ENCODE results near the gene CAMLG. TPM values are rescaled to one million over a fixed set of nuclear protein-coding genes. Genes with fewer than 3 reads are reported as not detected.
"Not testable (repeated sequence)": the region's sequence is repeated elsewhere in the genome, so short reads cannot be mapped to it uniquely, and the experiment has no call there.

CAMLG gene
- total and polyA plus RNA-seq, 12 donors: 29.4 to 72.2 (median 42.3) TPM

DNA sequence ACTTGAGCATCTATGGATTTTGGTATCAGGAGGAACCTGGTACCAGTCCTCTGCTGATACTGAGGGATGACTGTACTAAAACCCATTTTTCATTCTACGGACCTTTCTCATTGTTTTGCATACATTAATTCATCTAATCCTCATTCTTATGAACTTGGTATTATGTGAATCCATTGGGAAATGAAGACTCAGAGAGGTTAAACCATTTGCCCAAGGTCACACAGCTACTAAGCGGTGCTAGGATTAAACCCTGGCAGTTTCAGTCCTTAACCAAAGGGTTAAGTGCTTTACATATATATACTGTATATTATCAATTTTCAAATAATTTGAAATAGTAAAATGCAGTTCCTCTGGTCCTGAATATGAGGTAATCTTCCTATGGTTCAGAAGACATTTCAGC, 3.8 kb downstream of the CAMLG start:
- 84 to 97% (median 90%) methylated on average over 2 of the region's 2 CpGs for WGBS, 4 donors
- Histone ChIP-seq H3K27me3 (no peaks in the 10 kb centered on the region), H3K4me3 (no peak overlapping the region), H3K9me3 (replicated peaks in 1 of 3) (no peaks in the 10 kb centered on the region), H3K36me3 (replicated peaks in 1 of 2) (no peaks in the 10 kb centered on the region), H3K27ac (no peak overlapping the region), H3K4me1 (replicated peaks in 1 of 2) (peaks cover 6 to 12% of the 10 kb centered on the region in 2 donors)
- DNase-seq: no peak
- TF ChIP-seq, protein P1, sequence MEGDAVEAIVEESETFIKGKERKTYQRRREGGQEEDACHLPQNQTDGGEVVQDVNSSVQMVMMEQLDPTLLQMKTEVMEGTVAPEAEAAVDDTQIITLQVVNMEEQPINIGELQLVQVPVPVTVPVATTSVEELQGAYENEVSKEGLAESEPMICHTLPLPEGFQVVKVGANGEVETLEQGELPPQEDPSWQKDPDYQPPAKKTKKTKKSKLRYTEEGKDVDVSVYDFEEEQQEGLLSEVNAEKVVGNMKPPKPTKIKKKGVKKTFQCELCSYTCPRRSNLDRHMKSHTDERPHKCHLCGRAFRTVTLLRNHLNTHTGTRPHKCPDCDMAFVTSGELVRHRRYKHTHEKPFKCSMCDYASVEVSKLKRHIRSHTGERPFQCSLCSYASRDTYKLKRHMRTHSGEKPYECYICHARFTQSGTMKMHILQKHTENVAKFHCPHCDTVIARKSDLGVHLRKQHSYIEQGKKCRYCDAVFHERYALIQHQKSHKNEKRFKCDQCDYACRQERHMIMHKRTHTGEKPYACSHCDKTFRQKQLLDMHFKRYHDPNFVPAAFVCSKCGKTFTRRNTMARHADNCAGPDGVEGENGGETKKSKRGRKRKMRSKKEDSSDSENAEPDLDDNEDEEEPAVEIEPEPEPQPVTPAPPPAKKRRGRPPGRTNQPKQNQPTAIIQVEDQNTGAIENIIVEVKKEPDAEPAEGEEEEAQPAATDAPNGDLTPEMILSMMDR (IDR thresholded peaks at IDR 0.05): no peak
- TF ChIP-seq POLR2A (IDR thresholded peaks at IDR 0.05): no peak
- intact Hi-C loops (cut with DNase I): loop anchor here in 1 of 2 donors (10.0 kb wide), 1 partner anchor 163 kb away; the partner anchor contains the start of gene PCBD2

DNA sequence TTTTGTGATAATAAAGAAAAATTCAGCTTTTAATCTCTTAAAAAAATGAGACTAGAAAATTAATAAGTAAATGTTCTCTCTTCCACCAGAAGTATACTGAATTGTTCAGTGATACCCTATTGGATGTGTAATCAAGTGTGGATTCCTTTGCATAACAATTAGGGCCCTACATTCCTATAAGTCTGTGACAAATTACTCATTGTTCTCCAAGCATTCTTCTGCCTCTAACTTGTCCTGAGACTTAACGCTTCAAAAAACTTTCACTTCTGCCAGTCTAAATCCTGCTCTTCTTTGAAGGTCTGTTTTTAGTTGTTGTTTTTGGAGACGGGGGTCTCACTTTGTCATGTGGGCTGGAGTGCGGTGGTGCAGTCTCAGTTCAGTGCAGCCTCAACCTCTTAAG, 11.1 kb downstream of the CAMLG start:
- no peak overlapping the region for H3K27ac ChIP-seq
- TF ChIP-seq POLR2A (IDR thresholded peaks at IDR 0.05): no peak
- TF ChIP-seq, protein P1 (IDR thresholded peaks at IDR 0.05): no peak
- intact Hi-C loops (cut with DNase I): loop anchor here in 1 of 2 donors (10.0 kb wide), 1 partner anchor 155 kb away; the partner anchor contains the start of gene PCBD2
- DNase-seq: no peak
- H3K27me3 ChIP-seq: no peaks in the 10 kb centered on the region
- H3K4me3 ChIP-seq: no peak overlapping the region
- peaks cover 0 to 18% of the 10 kb centered on the region in 2 donors for H3K36me3 ChIP-seq (replicated peaks in 1 of 2)
- H3K4me1 ChIP-seq (replicated peaks in 1 of 2): no peaks in the 10 kb centered on the region
- 86 to 95% (median 90%) methylated on average over 3 of the region's 3 CpGs for whole genome bisulfite sequencing, 4 donors
- H3K9me3 ChIP-seq (replicated peaks in 1 of 3): no peaks in the 10 kb centered on the region

DNA sequence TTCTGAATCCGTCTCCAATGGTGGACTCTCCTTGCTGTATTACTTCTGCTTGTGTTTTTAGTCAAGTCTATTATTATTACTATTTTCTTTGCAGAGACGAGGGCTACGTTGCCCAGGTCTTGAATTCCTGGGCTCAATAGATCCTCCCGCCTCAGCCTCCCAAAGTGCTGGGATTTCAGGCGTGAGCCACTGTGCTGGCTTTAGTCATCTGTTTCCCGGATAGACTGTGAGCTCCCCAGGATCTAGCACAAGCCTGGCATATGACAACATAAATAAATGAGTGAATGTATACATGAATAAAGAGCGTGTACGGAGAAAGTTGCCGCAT, 19.8 kb downstream of the CAMLG start:
- H3K36me3 ChIP-seq (replicated peaks in 1 of 2): no peaks in the 10 kb centered on the region
- no peaks in the 10 kb centered on the region for H3K27me3 ChIP-seq
- no peak for DNase-seq
- WGBS, 4 donors: 18 to 26% (median 21%) methylated on average over 9 of the region's 9 CpGs
- intact Hi-C loops (cut with DNase I): no loop called here
- no peak for TF ChIP-seq POLR2A (IDR thresholded peaks at IDR 0.05)
- TF ChIP-seq, protein P1 (IDR thresholded peaks at IDR 0.05): no peak
- peak overlapping the region in 3 of 5 donors; percentile 61 to 89 (median 62) for H3K27ac ChIP-seq
- peaks cover 0 to 20% of the 10 kb centered on the region in 2 donors for H3K4me1 ChIP-seq (replicated peaks in 1 of 2)
- peak overlapping the region in 2 of 4 donors; percentile 69 to 80 for H3K4me3 ChIP-seq
- H3K9me3 ChIP-seq (replicated peaks in 1 of 3): no peaks in the 10 kb centered on the region

DNA sequence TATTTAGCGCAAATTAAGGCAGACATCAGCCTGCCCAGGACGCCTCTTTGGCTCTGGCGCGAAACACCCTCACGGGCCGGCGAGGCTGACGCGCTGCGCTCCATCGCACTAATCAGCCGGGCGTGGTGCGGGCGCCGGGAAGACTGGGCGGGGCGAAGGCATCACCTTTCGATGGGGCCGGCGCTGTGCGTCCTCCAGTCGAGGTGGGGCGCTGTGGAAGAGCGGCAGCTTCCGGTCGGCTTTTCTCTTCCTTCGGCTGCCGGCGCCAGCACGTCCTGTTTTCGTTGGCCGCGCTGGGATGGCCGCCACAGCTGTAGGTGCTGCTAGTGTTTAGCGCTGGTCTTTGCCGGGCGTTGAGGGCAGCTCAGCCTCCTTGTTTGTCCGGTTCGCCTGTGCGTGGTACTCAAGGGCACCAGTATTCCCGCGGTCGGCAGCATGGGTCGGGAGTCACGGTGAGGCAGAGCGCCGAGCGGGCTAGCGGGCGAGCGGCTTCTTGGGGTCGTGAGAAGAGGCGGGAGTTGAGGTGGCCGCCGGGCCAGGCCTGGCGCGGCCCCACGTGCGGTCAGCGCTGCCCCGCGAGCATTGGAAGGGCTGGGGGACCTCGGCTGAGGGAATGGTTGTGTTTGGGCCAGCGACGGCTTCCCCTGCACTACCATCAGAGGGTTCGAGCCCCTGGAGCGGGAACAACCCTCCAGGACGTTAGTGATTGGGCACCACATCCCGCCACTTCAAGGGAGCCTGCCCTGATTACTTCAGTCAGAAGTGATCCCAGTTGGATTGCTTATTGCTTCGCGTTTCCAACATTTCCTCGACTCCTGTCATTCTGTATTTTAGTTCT, 20.4 kb downstream of the CAMLG start, which contains the start of gene DDX46:
DDX46 (plus strand) TSS at position 276 of the 838 bp plus-strand sequence; CDS start at position 436, 160 bp downstream.
- peak; percentile 46 to 87 for TF ChIP-seq POLR2A (IDR thresholded peaks at IDR 0.05)
- TF ChIP-seq, protein P1 (IDR thresholded peaks at IDR 0.05): peak; percentile 53 to 72 (median 61)
- no peaks in the 10 kb centered on the region for H3K36me3 ChIP-seq (replicated peaks in 1 of 2)
- intact Hi-C loops (cut with DNase I): no loop called here
- peak within 1 kb of the TSS in 4 of 5 donors; percentile 61 to 89 (median 62) for H3K27ac ChIP-seq
- 0% methylated on average over 14 to 73 of the region's 73 CpGs for WGBS, 4 donors
- H3K4me1 ChIP-seq (replicated peaks in 1 of 2): peaks cover 0 to 20% of the 10 kb centered on the region in 2 donors
- peak; percentile 92 to 96 (median 94) for DNase-seq
- peak within 1 kb of the TSS; percentile 69 to 95 (median 76) for H3K4me3 ChIP-seq
- H3K27me3 ChIP-seq: no peaks in the 10 kb centered on the region
- H3K9me3 ChIP-seq (replicated peaks in 1 of 3): no peaks in the 10 kb centered on the region

DNA sequence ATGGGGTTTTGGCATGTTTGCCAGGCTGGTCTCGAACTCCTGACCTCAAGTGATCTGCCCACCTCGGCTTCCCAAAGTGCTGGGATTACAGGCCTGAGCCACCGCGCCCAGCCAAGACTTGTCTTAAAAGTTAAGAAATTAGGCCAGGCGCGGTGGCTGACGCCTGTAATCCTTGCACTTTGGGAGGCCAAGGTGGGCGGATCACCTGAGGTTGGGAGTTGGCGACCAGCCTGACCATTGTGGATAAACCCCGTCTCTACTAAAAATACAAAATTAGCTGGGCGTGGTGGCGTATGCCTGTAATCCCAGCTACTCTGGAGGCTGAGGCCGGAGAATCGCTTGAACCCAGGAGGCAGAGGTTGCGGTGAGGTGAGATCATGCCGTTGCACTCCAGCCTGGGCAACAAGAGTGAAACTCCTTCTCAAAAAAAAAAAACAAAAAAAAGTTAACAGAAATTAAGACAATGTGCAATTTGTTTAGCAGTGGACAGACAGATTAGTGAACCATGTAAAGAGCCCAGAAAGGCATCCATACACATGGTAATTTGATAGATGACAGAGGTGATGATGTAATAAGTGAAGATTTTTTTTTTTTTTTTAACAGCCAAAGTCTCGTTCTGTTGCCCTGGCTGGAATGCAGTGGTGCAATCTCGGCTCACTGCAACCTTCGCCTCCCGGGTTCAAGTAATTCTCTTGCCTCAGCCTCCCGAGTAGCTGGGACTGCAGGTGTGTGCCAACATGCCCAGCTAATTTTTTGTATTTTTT, 29.4 kb downstream of the CAMLG start:
- H3K4me1 ChIP-seq (replicated peaks in 1 of 2); H3K27me3 ChIP-seq; H3K27ac ChIP-seq; H3K9me3 ChIP-seq (replicated peaks in 1 of 3); DNase-seq; intact Hi-C loops (cut with DNase I); H3K4me3 ChIP-seq: not testable (repeated sequence)
- peaks cover 0 to 73% of the 10 kb centered on the region in 2 donors for H3K36me3 ChIP-seq (replicated peaks in 1 of 2)
- WGBS, 4 donors: 91 to 95% (median 94%) methylated on average over 18 to 21 of the region's 21 CpGs
